Chondrocyte (in vitro differentiated cells): ENCODE results near the gene FAM234B. TPM values are rescaled to one million over a fixed set of nuclear protein-coding genes. Genes with fewer than 3 reads are reported as not detected.

Experiments used
- DNase-seq: peaks from one replicate; pipeline ENCODE4 v3.0.0; 2021; ENCODE audit warnings: mixed read lengths, low spot score
- H3K27ac Mint-ChIP-seq: one replicate; pipeline ENCODE4 v1.8.0; 2021; ENCODE audit warnings: mild to moderate bottlenecking, moderate library complexity, mixed read lengths; ENCODE audit not compliant: unreplicated experiment
- H3K27me3 Mint-ChIP-seq: 2 replicates; pipeline ENCODE4 v1.8.0; 2021; ENCODE audit warnings: low read depth, mixed read lengths
- H3K36me3 Mint-ChIP-seq: 2 replicates; pipeline ENCODE4 v1.8.0; 2021; ENCODE audit warnings: low read depth, mixed read lengths
- H3K4me1 Mint-ChIP-seq: 2 replicates; pipeline ENCODE4 v1.8.0; 2021; ENCODE audit warnings: low read depth, mild to moderate bottlenecking, mixed read lengths
- H3K4me3 Mint-ChIP-seq: one replicate; pipeline ENCODE4 v1.8.0; 2021; ENCODE audit warnings: mild to moderate bottlenecking, moderate library complexity, mixed read lengths; ENCODE audit not compliant: unreplicated experiment
- H3K9me3 Mint-ChIP-seq: 2 replicates; pipeline ENCODE4 v1.8.0; 2021; ENCODE audit warnings: low read depth, mixed read lengths
- CTCF ChIP-seq: fragments of 200-600 bp; sonication (generic); IDR thresholded peaks from 2 replicates; pipeline ENCODE4 v1.5.0; 2021; ENCODE audit warnings: antibody characterized with exemption, mild to moderate bottlenecking, moderate library complexity
- total RNA-seq: library from RNA; stranded (reverse); gene quantifications from 3 replicates; pipeline ENCODE4 v1.2.1, GENCODE V29; 2021

FAM234B gene
- total RNA-seq, 1 donor from 2014 or later = 3.8 TPM

- no peaks in the 10 kb centered on the region for H3K9me3 Mint-ChIP-seq
- peaks cover 5% of the 10 kb centered on the region for H3K4me1 Mint-ChIP-seq
- no peak overlapping the region for H3K27ac Mint-ChIP-seq
- no peaks in the 10 kb centered on the region for H3K36me3 Mint-ChIP-seq
- H3K4me3 Mint-ChIP-seq = no peak overlapping the region
- no peaks in the 10 kb centered on the region for H3K27me3 Mint-ChIP-seq
- no peak for TF ChIP-seq CTCF
- DNase-seq = no peak
Observed at GRCh38 chr12:13007496-13008233, 36.5 kb upstream of the FAM234B start.

- no peak for TF ChIP-seq CTCF
- Mint-ChIP-seq H3K9me3 (no peaks in the 10 kb centered on the region), H3K27ac (peak overlapping the region; percentile 14), H3K4me3 (no peak overlapping the region), H3K36me3 (no peaks in the 10 kb centered on the region), H3K27me3 (no peaks in the 10 kb centered on the region), H3K4me1 (peaks cover 5% of the 10 kb centered on the region)
- no peak for DNase-seq
Observed at GRCh38 chr12:13008741-13009380, 35.3 kb upstream of the FAM234B start.

DNA sequence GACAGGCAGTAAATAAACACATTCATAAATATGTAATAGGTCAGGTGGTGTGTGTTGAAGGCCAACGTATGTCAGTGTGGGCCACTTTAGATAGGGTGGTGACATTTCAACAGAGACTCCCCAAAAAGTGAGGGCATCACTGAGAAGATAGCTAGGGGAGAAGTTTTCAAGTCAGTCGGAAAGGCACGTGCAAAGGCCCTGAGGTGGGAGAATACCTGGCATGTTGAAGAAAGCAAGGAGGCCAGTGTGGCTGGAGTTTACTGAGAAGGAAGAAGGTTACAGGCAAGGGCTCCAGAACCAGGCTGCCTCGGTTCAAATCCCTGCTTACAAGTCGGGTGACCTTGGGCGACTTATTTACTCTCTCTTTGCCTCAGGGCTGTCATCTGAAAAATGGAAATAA, 33.1 kb upstream of the FAM234B start:
- TF ChIP-seq CTCF = no peak
- H3K9me3 Mint-ChIP-seq = no peaks in the 10 kb centered on the region
- peaks cover 1% of the 10 kb centered on the region for H3K27me3 Mint-ChIP-seq
- no peaks in the 10 kb centered on the region for H3K36me3 Mint-ChIP-seq
- DNase-seq = no peak
- H3K27ac Mint-ChIP-seq = no peak overlapping the region
- no peak overlapping the region for H3K4me3 Mint-ChIP-seq
- peaks cover 5% of the 10 kb centered on the region for H3K4me1 Mint-ChIP-seq

GRCh38 chr12:13022851-13023271, 21.3 kb upstream of the FAM234B start:
- Mint-ChIP-seq H3K4me3 (no peak overlapping the region), H3K9me3 (no peaks in the 10 kb centered on the region), H3K4me1 (peaks cover 7% of the 10 kb centered on the region), H3K36me3 (no peaks in the 10 kb centered on the region), H3K27me3 (no peaks in the 10 kb centered on the region), H3K27ac (no peak overlapping the region)
- DNase-seq = no peak
- no peak for TF ChIP-seq CTCF

- no peaks in the 10 kb centered on the region for H3K27me3 Mint-ChIP-seq
- H3K9me3 Mint-ChIP-seq = no peaks in the 10 kb centered on the region
- H3K27ac Mint-ChIP-seq = no peak overlapping the region
- H3K36me3 Mint-ChIP-seq = no peaks in the 10 kb centered on the region
- H3K4me3 Mint-ChIP-seq = no peak overlapping the region
- H3K4me1 Mint-ChIP-seq = peaks cover 7% of the 10 kb centered on the region
- no peak for DNase-seq
- TF ChIP-seq CTCF = peak; percentile 78
Observed at GRCh38 chr12:13023811-13024530, 20.2 kb upstream of the FAM234B start.
